Upper lobe of left lung (tissue), 6 donors: ENCODE results near the gene RAB11FIP4. TPM values are rescaled to one million over a fixed set of nuclear protein-coding genes. Genes with fewer than 3 reads are reported as not detected.

Source experiments
- ATAC-seq, 2 donors: fragments of 200-7000 bp; cut with Tn5 transposase; one replicate each; pipeline ENCODE4 v1.9.1; 2022; ENCODE audit warnings: mild to moderate bottlenecking in 2 of 2, moderate library complexity in 2 of 2; ENCODE audit not compliant: low FRiP score in 2 of 2
- DNase-seq, 2 donors: peaks; one replicate each; pipeline ENCODE4 v3.0.0-alpha.2; 2019 to 2020
- H3K27ac ChIP-seq, 4 donors: fragments of 200-600 bp; sonication (generic); one replicate each; pipeline ENCODE4 v1.5.1; 2016 to 2019
- H3K27me3 ChIP-seq, 4 donors: fragments of 200-600 bp; sonication (generic); one replicate each; pipeline ENCODE4 v1.5.1; 2017 to 2019
- H3K36me3 ChIP-seq, 4 donors: fragments of 200-600 bp; sonication (generic); one replicate each; pipeline ENCODE4 v1.5.1; 2016 to 2019
- H3K4me1 ChIP-seq, 4 donors: fragments of 200-600 bp; sonication (generic); one replicate each; pipeline ENCODE4 v1.5.1; 2018 to 2019
- H3K4me3 ChIP-seq, 4 donors: fragments of 200-600 bp; sonication (generic); one replicate each; pipeline ENCODE4 v1.5.1; 2017 to 2019; ENCODE audit warnings: mild to moderate bottlenecking in 2 of 4, moderate library complexity in 1 of 4
- H3K9me3 ChIP-seq, 4 donors: fragments of 200-600 bp; sonication (generic); one replicate each; pipeline ENCODE4 v1.5.1; 2018 to 2019
- EP300 ChIP-seq, 4 donors: sonication (generic); formaldehyde crosslinking; IDR thresholded peaks; one replicate each; pipeline ENCODE4 v1.5.1; 2017; ENCODE audit warnings: antibody characterized with exemption in 4 of 4, control low read depth in 2 of 4
- POLR2A ChIP-seq, 4 donors: fragments of 450-650 bp; IDR thresholded peaks; one replicate each; pipeline ENCODE4 v1.5.1; 2016 to 2017; ENCODE audit warnings: antibody characterized with exemption in 4 of 4, mild to moderate bottlenecking in 2 of 4
- POLR2AphosphoS5 ChIP-seq, 2 donors: sonication (generic); formaldehyde crosslinking; IDR thresholded peaks; one replicate each; pipeline ENCODE4 v1.5.1; 2017; ENCODE audit warnings: antibody characterized with exemption in 2 of 2
- WGBS, 2 donors: methylation state at CpG; one replicate each; pipeline ENCODE4 v1.1.5; 2017 to 2018; 5-methylcytosine and 5-hydroxymethylcytosine counted together
- total RNA-seq, 6 donors: library from RNA; depleted of rRNA in 4 of 6; stranded (reverse); fragments of >200 nt in 4 of 6; gene quantifications; one replicate each; pipeline versions ENCODE4 v1.1.0 to v1.2.1, GENCODE V29; 2016 to 2021
- TF ChIP-seq, protein P1 (sequence below), 6 experiments: fragments of 450-650 bp in 4 of 6; fragments of 200-600 bp in 2 of 6; sonication (generic) in 2 of 6; IDR thresholded peaks; one replicate each; pipeline ENCODE4 v1.5.1; 2016 to 2019; ENCODE audit warnings: antibody characterized with exemption in 6 of 6
- donor health status: DM: no; HTN: no; CAD: no; lungs with moderate emphysema.
- donor health status: DM: no; HTN: yes; CAD: no; lungs with severe emphysema.

RAB11FIP4 gene
- total RNA-seq, 6 donors from 2014 or later, result 15.2 to 36.1 (median 23.3) TPM

DNA sequence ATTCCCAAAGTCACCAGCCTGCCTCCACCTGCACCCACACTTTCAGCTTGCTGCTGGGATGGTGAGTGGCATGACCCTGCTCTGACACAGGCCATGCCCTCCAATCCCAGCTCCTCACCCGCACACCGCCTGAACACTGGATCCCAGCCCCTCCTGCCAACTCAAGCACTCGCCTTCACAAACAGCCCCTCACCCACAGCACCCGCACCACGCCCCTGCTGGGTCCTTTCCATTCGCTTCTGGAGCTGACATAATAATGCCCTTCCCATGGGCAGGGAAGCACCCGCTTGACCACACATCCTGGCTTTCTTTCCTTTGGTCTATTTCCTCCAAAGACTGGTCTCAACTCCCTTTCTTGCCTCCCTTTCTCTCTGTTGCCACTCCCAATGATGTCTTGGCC is 57.6 kb downstream of the RAB11FIP4 start:
- Histone ChIP-seq H3K27ac (no peak overlapping the region), H3K27me3 (no peaks in the 10 kb centered on the region), H3K9me3 (no peaks in the 10 kb centered on the region), H3K36me3 (no peaks in the 10 kb centered on the region), H3K4me1 (no peaks in the 10 kb centered on the region), H3K4me3 (no peak overlapping the region)
- 71 to 81% methylated on average over 7 of the region's 7 CpGs for WGBS, 2 donors
- no peak for ATAC-seq
- no peak for DNase-seq
- TF ChIP-seq, protein P1, sequence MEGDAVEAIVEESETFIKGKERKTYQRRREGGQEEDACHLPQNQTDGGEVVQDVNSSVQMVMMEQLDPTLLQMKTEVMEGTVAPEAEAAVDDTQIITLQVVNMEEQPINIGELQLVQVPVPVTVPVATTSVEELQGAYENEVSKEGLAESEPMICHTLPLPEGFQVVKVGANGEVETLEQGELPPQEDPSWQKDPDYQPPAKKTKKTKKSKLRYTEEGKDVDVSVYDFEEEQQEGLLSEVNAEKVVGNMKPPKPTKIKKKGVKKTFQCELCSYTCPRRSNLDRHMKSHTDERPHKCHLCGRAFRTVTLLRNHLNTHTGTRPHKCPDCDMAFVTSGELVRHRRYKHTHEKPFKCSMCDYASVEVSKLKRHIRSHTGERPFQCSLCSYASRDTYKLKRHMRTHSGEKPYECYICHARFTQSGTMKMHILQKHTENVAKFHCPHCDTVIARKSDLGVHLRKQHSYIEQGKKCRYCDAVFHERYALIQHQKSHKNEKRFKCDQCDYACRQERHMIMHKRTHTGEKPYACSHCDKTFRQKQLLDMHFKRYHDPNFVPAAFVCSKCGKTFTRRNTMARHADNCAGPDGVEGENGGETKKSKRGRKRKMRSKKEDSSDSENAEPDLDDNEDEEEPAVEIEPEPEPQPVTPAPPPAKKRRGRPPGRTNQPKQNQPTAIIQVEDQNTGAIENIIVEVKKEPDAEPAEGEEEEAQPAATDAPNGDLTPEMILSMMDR (IDR thresholded peaks at IDR 0.05), result no peak
- TF ChIP-seq POLR2AphosphoS5 (IDR thresholded peaks at IDR 0.05), result no peak
- TF ChIP-seq POLR2A (IDR thresholded peaks at IDR 0.05), result no peak
- no peak for TF ChIP-seq EP300 (IDR thresholded peaks at IDR 0.05)

- Histone ChIP-seq H3K36me3 (no peaks in the 10 kb centered on the region), H3K27me3 (no peaks in the 10 kb centered on the region), H3K4me3 (no peak overlapping the region), H3K4me1 (no peaks in the 10 kb centered on the region), H3K27ac (no peak overlapping the region), H3K9me3 (no peaks in the 10 kb centered on the region)
- no peak for ATAC-seq
- TF ChIP-seq, protein P1 (IDR thresholded peaks at IDR 0.05), result no peak
- TF ChIP-seq EP300 (IDR thresholded peaks at IDR 0.05), result no peak
- no peak for TF ChIP-seq POLR2A (IDR thresholded peaks at IDR 0.05)
- TF ChIP-seq POLR2AphosphoS5 (IDR thresholded peaks at IDR 0.05), result no peak
- no peak for DNase-seq
- 79 to 80% methylated on average over 3 of the region's 3 CpGs for WGBS, 2 donors
Measured at GRCh38 chr17:31449746-31450145, 58.3 kb downstream of the RAB11FIP4 start.

GRCh38 chr17:31452101-31452500 is 60.6 kb downstream of the RAB11FIP4 start:
- H3K4me1 ChIP-seq, result no peaks in the 10 kb centered on the region
- H3K27ac ChIP-seq, result no peak overlapping the region
- WGBS, 2 donors, result 80 to 92% methylated on average over 3 to 4 of the region's 4 CpGs
- no peaks in the 10 kb centered on the region for H3K36me3 ChIP-seq
- TF ChIP-seq EP300 (IDR thresholded peaks at IDR 0.05) (no peak), POLR2AphosphoS5 (IDR thresholded peaks at IDR 0.05) (no peak), POLR2A (IDR thresholded peaks at IDR 0.05) (no peak)
- TF ChIP-seq, protein P1 (IDR thresholded peaks at IDR 0.05), result no peak
- no peaks in the 10 kb centered on the region for H3K9me3 ChIP-seq
- H3K27me3 ChIP-seq, result no peaks in the 10 kb centered on the region
- no peak overlapping the region for H3K4me3 ChIP-seq
- DNase-seq (no peak), ATAC-seq (no peak)

DNA sequence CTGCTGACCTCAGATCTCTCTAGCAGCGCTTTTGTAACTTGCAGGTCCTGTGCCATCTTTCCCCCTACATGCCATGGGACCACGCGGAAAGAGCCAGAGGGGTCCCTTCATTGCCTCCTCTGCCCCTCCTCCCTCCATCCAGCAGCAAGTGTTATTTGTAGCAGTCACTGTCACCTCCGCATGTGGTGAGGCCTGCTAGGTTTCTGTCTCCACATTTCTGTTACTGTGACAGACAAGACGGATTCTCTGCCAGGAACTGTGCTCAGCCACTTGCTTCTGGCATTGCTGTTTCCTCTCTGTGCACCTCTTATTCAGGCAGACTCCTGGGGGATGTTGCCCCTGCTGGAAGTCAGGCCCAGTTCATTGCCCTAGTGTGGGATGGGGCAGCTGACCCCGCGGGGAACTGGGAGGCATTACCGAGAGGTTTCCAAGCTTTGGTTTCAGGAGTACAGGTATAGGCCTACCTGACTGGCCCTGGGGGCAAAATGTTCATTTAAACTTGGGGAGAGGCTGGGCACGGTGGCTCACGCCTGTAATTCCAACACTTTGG is 61.2 kb downstream of the RAB11FIP4 start:
- ATAC-seq (no peak), DNase-seq (no peak)
- no peaks in the 10 kb centered on the region for H3K9me3 ChIP-seq
- H3K4me3 ChIP-seq, result no peak overlapping the region
- no peak overlapping the region for H3K27ac ChIP-seq
- TF ChIP-seq POLR2A (IDR thresholded peaks at IDR 0.05) (no peak), POLR2AphosphoS5 (IDR thresholded peaks at IDR 0.05) (no peak), EP300 (IDR thresholded peaks at IDR 0.05) (no peak)
- TF ChIP-seq, protein P1 (IDR thresholded peaks at IDR 0.05), result no peak
- H3K27me3 ChIP-seq, result no peaks in the 10 kb centered on the region
- H3K36me3 ChIP-seq, result no peaks in the 10 kb centered on the region
- WGBS, 2 donors, result 76 to 80% methylated on average over 7 to 10 of the region's 10 CpGs
- no peaks in the 10 kb centered on the region for H3K4me1 ChIP-seq

- DNase-seq (no peak), ATAC-seq (no peak)
- H3K4me1 ChIP-seq, result no peaks in the 10 kb centered on the region
- H3K36me3 ChIP-seq, result no peaks in the 10 kb centered on the region
- WGBS, 2 donors, result 85 to 100% methylated on average over 2 of the region's 2 CpGs
- H3K27ac ChIP-seq, result no peak overlapping the region
- H3K9me3 ChIP-seq, result no peaks in the 10 kb centered on the region
- no peak overlapping the region for H3K4me3 ChIP-seq
- H3K27me3 ChIP-seq, result no peaks in the 10 kb centered on the region
- TF ChIP-seq EP300 (IDR thresholded peaks at IDR 0.05) (no peak), POLR2A (IDR thresholded peaks at IDR 0.05) (no peak), POLR2AphosphoS5 (IDR thresholded peaks at IDR 0.05) (no peak)
- TF ChIP-seq, protein P1 (IDR thresholded peaks at IDR 0.05), result no peak
Measured at GRCh38 chr17:31453896-31454295, 62.4 kb downstream of the RAB11FIP4 start.
